ACC112 (cell line): Measurements from ENCODE around the gene SGCA.

Source experiments
- H2AFZ ChIP-seq: fragments of 200-600 bp; sonication (generic); one replicate; pipeline ENCODE4 v1.6.0; 2017; ENCODE audit warnings: antibody characterized with exemption, low read length; ENCODE audit not compliant: unreplicated experiment
- H3K27ac ChIP-seq: fragments of 200-600 bp; sonication (generic); 2 replicates; pipeline ENCODE4 v1.5.1; 2014; ENCODE audit warnings: low read depth, mild to moderate bottlenecking, antibody characterized with exemption, low read length, moderate library complexity
- H3K27me3 ChIP-seq: fragments of 200-600 bp; sonication (generic); 2 replicates; pipeline ENCODE4 v1.6.1; 2014; ENCODE audit warnings: mild to moderate bottlenecking, antibody characterized with exemption, low read length, moderate library complexity, mixed read lengths; ENCODE audit not compliant: insufficient read depth
- H3K36me3 ChIP-seq: fragments of 200-600 bp; sonication (generic); 2 replicates; pipeline ENCODE4 v1.6.1; 2016; ENCODE audit warnings: mild to moderate bottlenecking, antibody characterized with exemption, low read length, moderate library complexity, mixed read lengths; ENCODE audit not compliant: insufficient read depth
- H3K4me1 ChIP-seq: fragments of 200-600 bp; sonication (generic); one replicate; pipeline ENCODE4 v1.6.1; 2016; ENCODE audit warnings: low read length, mixed read lengths; ENCODE audit not compliant: insufficient read depth, unreplicated experiment, control insufficient read depth
- H3K4me3 ChIP-seq: fragments of 200-600 bp; sonication (generic); 2 replicates; pipeline ENCODE4 v1.5.1; 2014; ENCODE audit warnings: mild to moderate bottlenecking, low read depth, low read length
- H3K79me2 ChIP-seq: fragments of 200-600 bp; sonication (generic); one replicate; pipeline ENCODE4 v1.6.0; 2016; ENCODE audit warnings: low read length; ENCODE audit not compliant: control insufficient read depth, unreplicated experiment, insufficient read depth

SGCA gene

DNA sequence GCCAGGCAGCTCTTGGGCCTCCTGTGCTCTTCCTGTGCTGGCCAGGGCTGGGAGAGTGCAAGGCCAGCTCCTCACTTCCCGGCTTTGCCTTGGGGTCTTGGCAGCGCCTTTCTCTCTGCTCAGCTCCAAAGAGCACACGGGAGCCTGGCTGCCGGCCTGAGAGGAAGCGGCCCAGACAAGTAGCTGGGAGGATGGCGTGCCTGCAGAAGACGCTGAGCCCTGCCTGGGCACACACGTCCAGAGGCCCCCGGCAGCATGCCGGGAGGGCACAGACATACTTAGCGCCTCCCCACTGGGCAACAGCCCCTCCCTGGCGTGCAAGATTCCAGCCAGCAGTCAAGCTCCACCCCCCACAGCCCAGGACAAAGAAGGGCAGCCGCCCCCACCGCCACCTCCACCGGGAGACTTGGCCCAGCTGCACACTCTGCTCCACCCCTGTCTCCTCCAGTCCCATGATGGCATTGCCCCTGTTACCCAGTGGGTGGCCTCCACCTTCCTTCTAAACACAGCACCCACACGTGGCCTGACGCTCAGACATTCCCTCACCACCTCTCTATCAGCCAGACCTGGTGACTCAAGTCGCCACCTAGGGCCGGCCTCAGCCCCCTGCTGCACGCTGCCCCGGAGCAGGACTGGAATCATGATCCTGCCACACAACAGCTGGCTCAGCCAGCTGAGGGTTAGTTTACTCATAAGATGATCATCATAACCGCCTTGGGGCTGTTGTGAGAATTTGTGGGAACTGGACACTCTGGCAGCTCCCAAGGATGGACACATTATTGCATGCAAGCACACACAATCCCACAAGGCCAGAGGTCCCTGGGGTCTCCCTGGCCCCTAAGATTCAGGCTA is 12.4 kb downstream of the SGCA start:
- H2AFZ ChIP-seq, result no peak overlapping the region
- no peaks in the 10 kb centered on the region for H3K27me3 ChIP-seq
- no peaks in the 10 kb centered on the region for H3K36me3 ChIP-seq
- H3K27ac ChIP-seq, result peak overlapping the region; percentile 92
- H3K4me3 ChIP-seq, result no peak overlapping the region
- H3K79me2 ChIP-seq, result no peaks in the 10 kb centered on the region
- H3K4me1 ChIP-seq, result peaks cover 38% of the 10 kb centered on the region

DNA sequence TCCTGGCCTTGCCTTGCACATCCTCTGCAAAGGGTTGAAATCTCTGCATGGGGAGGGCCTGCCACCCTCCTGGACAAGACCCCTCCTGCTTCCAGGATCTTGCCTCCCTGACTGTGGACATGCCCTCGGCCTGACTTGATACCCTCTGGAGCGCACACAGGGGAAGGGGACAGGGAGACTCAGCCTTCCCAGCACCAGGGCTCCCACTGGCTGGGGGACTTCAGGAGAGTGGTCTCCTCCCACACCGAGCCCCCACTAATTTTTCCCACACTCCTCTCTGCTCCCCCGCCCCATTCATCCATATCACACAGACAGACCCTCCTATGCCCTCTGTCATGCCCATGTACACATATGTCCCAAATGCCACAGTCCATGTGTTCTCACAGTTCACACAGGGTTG is 14.3 kb downstream of the SGCA start:
- Histone ChIP-seq H3K4me1 (peaks cover 33% of the 10 kb centered on the region), H3K4me3 (no peak overlapping the region), H3K36me3 (no peaks in the 10 kb centered on the region), H3K27ac (peak overlapping the region; percentile 92), H3K79me2 (no peaks in the 10 kb centered on the region), H3K27me3 (no peaks in the 10 kb centered on the region), H2AFZ (no peak overlapping the region)

DNA sequence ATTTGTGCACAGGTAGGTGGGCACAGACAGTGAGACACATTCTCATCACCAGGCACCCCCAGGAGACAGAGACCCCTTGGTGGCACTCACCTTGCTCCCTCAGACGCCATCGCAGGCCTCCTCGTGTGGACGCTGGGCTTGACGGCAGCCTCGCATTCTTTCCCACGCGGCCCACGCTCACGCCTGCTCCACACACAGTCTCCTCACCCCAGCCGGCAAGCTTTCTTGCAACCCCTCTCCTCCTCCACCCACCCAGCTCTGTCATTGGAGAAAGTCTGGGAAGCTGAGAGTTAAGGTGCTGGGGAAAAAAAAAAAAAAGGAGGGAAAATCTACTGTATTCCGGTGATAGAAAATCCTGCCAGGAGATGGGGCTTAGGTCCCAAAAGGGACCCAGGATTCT is 14.8 kb downstream of the SGCA start:
- no peak overlapping the region for H2AFZ ChIP-seq
- peak overlapping the region; percentile 92; the same call in 1 of the 2 replicates for H3K27ac ChIP-seq

DNA sequence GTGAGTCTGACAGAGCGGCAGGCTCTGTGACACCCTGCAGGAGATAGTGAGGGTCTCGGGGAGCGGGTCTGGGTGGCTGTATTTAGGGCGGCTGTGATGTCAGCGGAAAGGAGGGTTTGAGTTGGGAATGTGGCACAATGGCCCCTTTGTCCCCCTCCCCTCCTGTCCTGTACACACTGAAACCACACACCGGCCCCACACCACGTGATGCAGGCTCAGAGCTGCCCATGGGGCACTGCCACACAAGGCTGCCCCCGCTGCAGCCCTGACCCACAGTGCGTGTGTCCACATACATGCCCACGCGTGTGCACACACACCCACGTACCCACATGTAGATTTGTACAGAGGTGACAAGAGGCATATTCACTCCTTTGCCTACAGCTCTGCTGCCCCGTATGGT is 15.3 kb downstream of the SGCA start:
- Histone ChIP-seq H2AFZ (no peak overlapping the region), H3K4me3 (no peak overlapping the region), H3K4me1 (peaks cover 38% of the 10 kb centered on the region), H3K79me2 (no peaks in the 10 kb centered on the region), H3K36me3 (peaks cover 1% of the 10 kb centered on the region; the same call in 1 of the 2 replicates), H3K27me3 (no peaks in the 10 kb centered on the region), H3K27ac (peak overlapping the region; percentile 92; the same call in 1 of the 2 replicates)

More for the DNA sequence above, 14.8 kb downstream of the SGCA start:
- Histone ChIP-seq H3K27me3 (no peaks in the 10 kb centered on the region), H3K4me3 (no peak overlapping the region), H3K79me2 (no peaks in the 10 kb centered on the region), H3K36me3 (no peaks in the 10 kb centered on the region), H3K4me1 (peaks cover 38% of the 10 kb centered on the region)

DNA sequence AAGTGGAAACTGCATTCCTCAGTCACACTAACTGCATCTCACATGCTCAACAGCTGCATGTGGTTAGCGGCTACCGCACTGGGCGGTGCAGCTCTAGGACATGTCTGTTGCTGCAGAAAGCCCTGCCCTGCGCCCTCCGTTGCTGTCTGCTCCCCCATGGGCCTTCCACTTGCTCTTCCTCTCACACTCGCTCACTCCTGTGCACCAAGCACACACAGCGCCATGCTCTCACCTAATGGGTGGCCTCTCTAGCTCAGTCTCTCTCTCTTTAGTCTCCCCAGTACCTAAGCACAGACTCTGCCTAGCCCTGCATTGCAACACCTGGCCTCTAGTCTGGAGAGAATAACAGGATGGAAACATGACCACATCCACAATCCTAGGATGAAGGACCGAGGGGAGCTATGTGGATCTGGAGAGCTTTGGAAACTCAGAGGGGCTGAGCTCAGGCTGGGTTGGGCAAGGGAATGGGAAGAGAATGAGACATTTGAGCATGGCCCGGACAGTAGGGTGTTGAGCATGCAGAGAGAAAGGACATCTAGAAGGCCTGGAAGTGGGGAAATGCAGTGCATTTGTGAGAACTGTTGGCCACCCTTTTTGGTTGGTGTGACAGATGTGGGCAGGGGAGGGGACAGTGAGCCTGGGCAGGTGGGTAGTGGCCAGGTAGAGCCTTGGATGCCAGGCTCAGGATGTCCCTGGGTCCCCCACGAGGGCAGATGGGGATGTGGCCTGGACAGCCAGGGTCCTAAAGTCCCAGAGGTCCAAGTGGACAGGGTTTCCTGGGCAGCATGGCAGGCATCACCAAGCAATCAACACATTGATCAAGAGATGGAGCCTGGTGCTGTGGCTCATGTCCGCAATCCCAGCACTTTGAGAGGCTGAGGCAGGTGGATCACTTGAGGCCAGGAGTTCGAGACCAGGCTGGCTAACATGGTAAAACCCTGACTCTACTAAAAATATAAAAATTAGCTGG is 16.1 kb downstream of the SGCA start:
- Histone ChIP-seq H3K36me3 (peaks cover 9% of the 10 kb centered on the region; the same call in 1 of the 2 replicates), H3K27ac (peak overlapping the region; percentile 92), H3K79me2 (peaks cover 3% of the 10 kb centered on the region), H3K4me1 (peaks cover 41% of the 10 kb centered on the region), H3K4me3 (no peak overlapping the region), H3K27me3 (no peaks in the 10 kb centered on the region), H2AFZ (no peak overlapping the region)

- Histone ChIP-seq H3K27me3 (no peaks in the 10 kb centered on the region), H3K79me2 (peaks cover 3% of the 10 kb centered on the region), H3K27ac (peak overlapping the region; percentile 92), H3K4me1 (peaks cover 41% of the 10 kb centered on the region), H3K4me3 (no peak overlapping the region), H3K36me3 (peaks cover 9% of the 10 kb centered on the region; the same call in 1 of the 2 replicates), H2AFZ (no peak overlapping the region)
Measured at GRCh38 chr17:50182783-50183420, 17.1 kb downstream of the SGCA start.

DNA sequence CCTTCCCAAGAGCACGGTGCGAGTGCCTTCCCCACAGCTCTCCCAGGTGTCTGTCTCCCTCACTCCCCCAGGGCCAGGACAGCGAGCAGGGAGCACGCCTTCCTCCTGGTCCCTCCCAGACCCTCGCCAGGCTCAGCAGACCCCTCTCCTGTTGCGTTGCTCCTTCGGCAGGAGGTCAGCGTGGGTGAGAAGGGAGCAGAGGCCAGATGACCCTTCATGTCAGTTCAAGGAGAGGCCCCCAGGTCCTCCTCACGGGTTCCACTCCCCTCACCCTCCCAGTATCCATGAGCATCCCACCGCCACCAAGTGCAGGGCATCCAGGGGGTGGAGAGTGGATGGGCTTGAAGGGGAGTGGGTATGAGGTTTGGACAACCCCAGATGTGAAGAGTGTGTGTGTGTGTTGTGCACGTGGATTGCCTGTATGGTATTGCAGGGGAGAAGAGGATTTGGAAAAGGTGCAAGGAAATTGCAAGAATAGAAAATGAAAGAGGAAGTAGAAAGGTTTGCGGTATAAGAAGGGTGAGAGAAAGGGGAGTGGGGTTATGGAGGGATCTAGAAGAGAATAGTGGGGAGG is 17.7 kb downstream of the SGCA start:
- Histone ChIP-seq H3K79me2 (peaks cover 3% of the 10 kb centered on the region), H3K27me3 (no peaks in the 10 kb centered on the region), H2AFZ (no peak overlapping the region), H3K4me3 (no peak overlapping the region), H3K27ac (peak overlapping the region; percentile 92), H3K36me3 (peaks cover 9% of the 10 kb centered on the region; the same call in 1 of the 2 replicates), H3K4me1 (peaks cover 44% of the 10 kb centered on the region)

DNA sequence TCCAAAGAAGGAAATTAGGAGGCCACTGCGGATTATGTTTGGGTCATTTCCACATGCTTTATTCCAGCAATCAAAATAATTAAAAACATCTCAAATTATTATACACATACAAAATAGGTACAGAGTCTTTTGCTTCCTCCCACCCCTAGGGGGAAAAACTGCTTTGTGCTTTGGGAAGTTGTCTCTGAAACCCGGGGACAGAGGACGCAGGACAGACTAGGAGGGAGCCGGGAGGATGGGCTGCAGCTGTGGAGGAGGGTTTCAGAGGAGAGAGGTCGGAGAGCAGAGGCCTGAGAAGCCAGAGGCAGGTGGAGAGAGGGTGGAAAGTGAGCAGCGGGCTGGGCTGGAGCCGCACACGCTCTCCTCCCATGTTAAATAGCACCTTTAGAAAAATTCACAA is 18.3 kb downstream of the SGCA start:
- H2AFZ ChIP-seq, result no peak overlapping the region
- H3K27ac ChIP-seq, result peak overlapping the region; percentile 92
- H3K4me3 ChIP-seq, result no peak overlapping the region

GRCh38 chr17:50184611-50185398 is 19.0 kb downstream of the SGCA start:
- Histone ChIP-seq H3K36me3 (peaks cover 20% of the 10 kb centered on the region; the same call in 1 of the 2 replicates), H3K27ac (peak overlapping the region; percentile 92), H3K4me1 (peaks cover 50% of the 10 kb centered on the region), H3K27me3 (no peaks in the 10 kb centered on the region), H3K79me2 (peaks cover 3% of the 10 kb centered on the region), H3K4me3 (no peak overlapping the region), H2AFZ (no peak overlapping the region)

More for the DNA sequence above, 18.3 kb downstream of the SGCA start:
- H3K27me3 ChIP-seq, result no peaks in the 10 kb centered on the region
- H3K79me2 ChIP-seq, result peaks cover 3% of the 10 kb centered on the region
- H3K4me1 ChIP-seq, result peaks cover 43% of the 10 kb centered on the region
- peaks cover 13% of the 10 kb centered on the region; the same call in 1 of the 2 replicates for H3K36me3 ChIP-seq
